Measurements from ENCODE around the gene OR1E2. TPM values are rescaled to one million over a fixed set of nuclear protein-coding genes. Genes with fewer than 3 reads are reported as not detected.

The OR1E2 gene
- total RNA-seq, 1 experiment from 2014 or later: not detected

GRCh38 chr17:3448059-3448665 is 14.5 kb upstream of the OR1E2 start:
- ChIA-PET CTCF (no interaction called here), POLR2A (no interaction called here)
- in situ Hi-C loops (cut with HindIII; ENCODE audit: low pct_unique_long_range_greater_than_20kb, low sequenced_read_pairs) (no loop called here), intact Hi-C loops (cut with micrococcal nuclease; ENCODE audit: unreplicated experiment) (no loop called here)
- 0 out of 2 replicates have a peak, but pooled peaks have one; percentile 17 for TF ChIP-seq CTCF (IDR thresholded peaks at IDR 0.05)
- no peak for TF ChIP-seq SIN3A (IDR thresholded peaks at IDR 0.05; ENCODE audit: borderline replicate concordance, insufficient read depth, low read depth, low read length)
- Histone ChIP-seq H3K9me3 (ENCODE audit: control insufficient read depth, insufficient read depth, low read depth, low read length) (no peaks in the 10 kb centered on the region), H3K4me1 (ENCODE audit: control insufficient read depth, insufficient read depth, low read length) (no peaks in the 10 kb centered on the region), H3K27ac (ENCODE audit: low read length) (no peak overlapping the region), H3K4me3 (ENCODE audit: low read depth in 2 of 2, low read length in 2 of 2) (no peak overlapping the region), H3K27me3 (ENCODE audit: control insufficient read depth, insufficient read depth, low read length) (peaks cover 2% of the 10 kb centered on the region; the same call in 1 of the 2 replicates), H3K36me3 (ENCODE audit: control insufficient read depth, insufficient read depth, low read length) (no peaks in the 10 kb centered on the region)
- DNase-seq (ENCODE audit: low read depth, low spot score) (no peak), ATAC-seq (no peak)
- BruUV-seq (replicated peaks): no TSS peak

- H3K4me3 ChIP-seq (ENCODE audit: low read depth in 2 of 2, low read length in 2 of 2): no peak overlapping the region
- DNase-seq (ENCODE audit: low read depth, low spot score) (no peak), ATAC-seq (no peak)
- BruUV-seq (replicated peaks): no TSS peak
- H3K36me3 ChIP-seq (ENCODE audit: control insufficient read depth, insufficient read depth, low read length): no peaks in the 10 kb centered on the region
- CTCF ChIA-PET: no interaction called here
- H3K9me3 ChIP-seq (ENCODE audit: control insufficient read depth, insufficient read depth, low read depth, low read length): no peaks in the 10 kb centered on the region
- in situ Hi-C loops (cut with HindIII; ENCODE audit: low pct_unique_long_range_greater_than_20kb, low sequenced_read_pairs) (no loop called here), intact Hi-C loops (cut with micrococcal nuclease; ENCODE audit: unreplicated experiment) (no loop called here)
- peaks cover 2% of the 10 kb centered on the region; the same call in 1 of the 2 replicates for H3K27me3 ChIP-seq (ENCODE audit: control insufficient read depth, insufficient read depth, low read length)
- TF ChIP-seq REST (IDR thresholded peaks at IDR 0.05; ENCODE audit: insufficient read depth in 1 of 2, low read depth in 2 of 2, low read length in 1 of 2) (no peak), CTCF (IDR thresholded peaks at IDR 0.05) (peak; percentile 47)
- POLR2A ChIA-PET: no interaction called here
- no peaks in the 10 kb centered on the region for H3K4me1 ChIP-seq (ENCODE audit: control insufficient read depth, insufficient read depth, low read length)
- no peak overlapping the region for H3K27ac ChIP-seq (ENCODE audit: low read length)
These were observed 14.0 kb upstream of the OR1E2 start for GRCh38 chr17:3447625-3448024.

GRCh38 chr17:3440451-3440850 is 6.8 kb upstream of the OR1E2 start:
- Histone ChIP-seq H3K4me1 (ENCODE audit: control insufficient read depth, insufficient read depth, low read length) (no peaks in the 10 kb centered on the region), H3K27ac (ENCODE audit: low read length) (no peak overlapping the region), H3K27me3 (ENCODE audit: control insufficient read depth, insufficient read depth, low read length) (peaks cover 4% of the 10 kb centered on the region; the same call in 1 of the 2 replicates), H3K9me3 (ENCODE audit: control insufficient read depth, insufficient read depth, low read depth, low read length) (no peaks in the 10 kb centered on the region), H3K4me3 (ENCODE audit: low read depth in 2 of 2, low read length in 2 of 2) (no peak overlapping the region), H3K36me3 (ENCODE audit: control insufficient read depth, insufficient read depth, low read length) (no peaks in the 10 kb centered on the region)
- ChIA-PET POLR2A (no interaction called here), CTCF (no interaction called here)
- ATAC-seq: no peak
- no peak for DNase-seq (ENCODE audit: low read depth, low spot score)
- BruUV-seq (replicated peaks): no TSS peak
- in situ Hi-C loops (cut with HindIII; ENCODE audit: low pct_unique_long_range_greater_than_20kb, low sequenced_read_pairs): no loop called here
- TF ChIP-seq TCF7L2 (IDR thresholded peaks at IDR 0.05; ENCODE audit: low read depth, low read length) (no peak), REST (IDR thresholded peaks at IDR 0.05; ENCODE audit: insufficient read depth in 1 of 2, low read depth in 2 of 2, low read length in 1 of 2) (no peak), CTCF (IDR thresholded peaks at IDR 0.05) (no peak), POLR2AphosphoS5 (IDR thresholded peaks at IDR 0.05; ENCODE audit: low read depth, low read length) (no peak), SIN3A (IDR thresholded peaks at IDR 0.05; ENCODE audit: borderline replicate concordance, insufficient read depth, low read depth, low read length) (no peak)
- intact Hi-C loops (cut with micrococcal nuclease; ENCODE audit: unreplicated experiment): no loop called here
